Measurements from ENCODE around the gene SLC7A10. TPM values are rescaled to one million over a fixed set of nuclear protein-coding genes. Genes with fewer than 3 reads are reported as not detected.

SLC7A10 gene
- total RNA-seq, 1 donor from 2014 or later, result not detected

DNA sequence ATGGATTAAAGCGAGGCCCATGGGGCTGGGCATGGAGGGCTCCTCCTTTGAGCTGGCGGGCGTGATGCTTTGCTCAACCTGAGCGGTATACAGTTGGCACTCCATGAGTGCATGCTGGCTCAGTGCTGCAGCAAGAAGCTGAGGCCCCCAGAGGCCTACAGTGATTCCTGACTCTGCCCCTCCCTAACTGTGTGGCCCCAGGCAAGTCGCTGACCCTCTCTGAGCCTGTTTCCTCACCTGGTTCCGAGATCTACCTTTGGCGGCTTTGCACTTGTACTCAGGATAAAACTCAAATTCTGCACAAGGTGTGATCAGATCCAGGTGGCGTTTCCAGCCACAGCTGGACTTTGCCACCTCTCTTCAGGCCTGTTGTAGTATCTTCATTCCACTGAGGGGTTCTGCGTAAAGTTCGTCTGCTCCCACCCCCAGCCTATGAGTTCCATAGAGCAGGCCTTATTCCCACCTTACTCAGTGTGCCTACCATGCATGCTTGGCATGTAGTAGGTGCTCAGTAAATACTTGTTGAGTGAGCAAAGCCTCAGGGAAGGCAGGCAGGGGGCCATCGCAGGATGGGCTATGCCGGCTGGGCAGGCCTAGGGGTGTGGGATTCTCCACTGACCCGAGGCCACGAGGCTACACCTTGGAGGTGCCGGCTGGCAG is 23.6 kb downstream of the SLC7A10 start:
- Histone ChIP-seq H3K4me3 (ENCODE audit: low read depth, low read length) (no peak overlapping the region), H3K27me3 (ENCODE audit: control insufficient read depth, insufficient read depth, low read length) (no peaks in the 10 kb centered on the region), H3K36me3 (ENCODE audit: control insufficient read depth, insufficient read depth, low read length) (no peaks in the 10 kb centered on the region)
- no peak for DNase-seq (ENCODE audit: low read depth)
- TF ChIP-seq CTCF (IDR thresholded peaks at IDR 0.05; ENCODE audit: insufficient read depth, low read length, poor library complexity, severe bottlenecking), result no peak

DNA sequence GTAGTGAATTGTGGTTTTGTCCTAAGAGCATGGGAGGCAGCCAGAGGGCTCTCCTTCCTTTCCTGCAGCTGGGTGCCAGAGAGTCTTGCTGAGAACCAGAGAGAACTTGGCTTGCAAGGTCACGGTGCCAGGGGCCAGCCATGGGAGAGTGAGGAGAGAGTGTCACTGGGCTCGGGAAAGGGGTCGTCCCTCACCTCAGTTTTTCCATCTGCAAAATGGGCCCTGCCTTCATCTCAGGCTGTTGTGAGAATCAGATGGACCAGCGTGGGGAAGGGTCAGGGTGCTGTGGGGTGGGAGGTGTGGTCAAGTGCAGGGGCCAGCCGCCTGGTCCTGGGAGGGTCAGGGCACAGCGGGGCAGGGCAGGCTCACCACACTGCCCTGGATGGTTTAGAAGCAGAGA is 24.2 kb downstream of the SLC7A10 start:
- H3K4me3 ChIP-seq (ENCODE audit: low read depth, low read length), result no peak overlapping the region
- TF ChIP-seq CTCF (IDR thresholded peaks at IDR 0.05; ENCODE audit: insufficient read depth, low read length, poor library complexity, severe bottlenecking), result no peak
- H3K36me3 ChIP-seq (ENCODE audit: control insufficient read depth, insufficient read depth, low read length), result no peaks in the 10 kb centered on the region
- H3K27me3 ChIP-seq (ENCODE audit: control insufficient read depth, insufficient read depth, low read length), result no peaks in the 10 kb centered on the region
- DNase-seq (ENCODE audit: low read depth), result no peak

DNA sequence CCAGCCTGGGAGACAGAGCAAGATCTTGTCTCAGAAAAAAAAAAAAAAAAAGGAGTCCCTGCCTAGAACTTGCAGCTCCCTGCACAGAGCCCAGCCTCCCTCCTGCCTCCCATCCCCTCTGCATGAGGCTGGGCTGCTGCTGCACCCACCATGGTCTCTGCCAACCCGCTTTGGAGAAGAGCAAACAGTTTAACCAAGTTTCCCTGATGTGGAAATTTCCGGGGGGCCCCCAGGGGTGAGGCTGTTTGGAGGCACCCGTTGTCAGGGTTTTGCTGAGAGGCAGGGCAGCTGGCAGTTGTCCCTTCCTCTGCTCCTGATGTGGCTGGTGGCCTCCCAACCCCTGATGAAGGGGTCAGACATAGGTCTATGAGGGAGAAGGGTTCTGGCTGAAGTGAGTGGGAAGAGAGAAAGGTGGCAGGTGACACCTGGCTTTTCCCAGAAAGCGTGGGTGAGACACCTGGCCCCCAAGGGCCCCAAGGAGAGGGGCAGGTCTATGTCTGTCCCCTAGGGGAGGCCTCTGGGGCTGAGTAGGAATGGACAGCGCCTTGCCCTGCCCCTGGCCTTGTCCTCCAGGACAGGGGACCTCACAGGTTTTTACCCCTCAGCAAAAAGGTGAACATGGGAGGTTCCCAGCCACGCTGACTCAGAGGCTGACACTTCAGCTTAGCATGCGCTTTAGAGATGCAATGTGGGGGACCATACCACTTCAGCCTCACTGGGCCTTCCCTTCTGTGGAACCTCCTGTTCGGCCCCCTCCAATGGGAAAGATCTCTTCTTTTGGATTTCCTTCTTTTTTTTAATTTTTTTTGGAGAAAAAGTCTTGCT is 26.0 kb downstream of the SLC7A10 start:
- TF ChIP-seq CTCF (IDR thresholded peaks at IDR 0.05; ENCODE audit: insufficient read depth, low read length, poor library complexity, severe bottlenecking), result no peak
- Histone ChIP-seq H3K4me3 (ENCODE audit: low read depth, low read length) (no peak overlapping the region), H3K27me3 (ENCODE audit: control insufficient read depth, insufficient read depth, low read length) (no peaks in the 10 kb centered on the region), H3K36me3 (ENCODE audit: control insufficient read depth, insufficient read depth, low read length) (no peaks in the 10 kb centered on the region)
- no peak for DNase-seq (ENCODE audit: low read depth)

GRCh38 chr19:33198169-33198568 is 27.5 kb downstream of the SLC7A10 start:
- Histone ChIP-seq H3K4me3 (ENCODE audit: low read depth, low read length) (no peak overlapping the region), H3K36me3 (ENCODE audit: control insufficient read depth, insufficient read depth, low read length) (no peaks in the 10 kb centered on the region), H3K27me3 (ENCODE audit: control insufficient read depth, insufficient read depth, low read length) (no peaks in the 10 kb centered on the region)
- no peak for TF ChIP-seq CTCF (IDR thresholded peaks at IDR 0.05; ENCODE audit: insufficient read depth, low read length, poor library complexity, severe bottlenecking)
- no peak for DNase-seq (ENCODE audit: low read depth)

GRCh38 chr19:33197591-33198000 is 28.1 kb downstream of the SLC7A10 start:
- no peak overlapping the region for H3K4me3 ChIP-seq (ENCODE audit: low read depth, low read length)
- no peak for DNase-seq (ENCODE audit: low read depth)
- no peaks in the 10 kb centered on the region for H3K36me3 ChIP-seq (ENCODE audit: control insufficient read depth, insufficient read depth, low read length)
- no peak for TF ChIP-seq CTCF (IDR thresholded peaks at IDR 0.05; ENCODE audit: insufficient read depth, low read length, poor library complexity, severe bottlenecking)
- no peaks in the 10 kb centered on the region for H3K27me3 ChIP-seq (ENCODE audit: control insufficient read depth, insufficient read depth, low read length)

Measured in kidney epithelial cell (primary cell).